ENCODE data around the gene KIF1B.

The KIF1B gene

DNA sequence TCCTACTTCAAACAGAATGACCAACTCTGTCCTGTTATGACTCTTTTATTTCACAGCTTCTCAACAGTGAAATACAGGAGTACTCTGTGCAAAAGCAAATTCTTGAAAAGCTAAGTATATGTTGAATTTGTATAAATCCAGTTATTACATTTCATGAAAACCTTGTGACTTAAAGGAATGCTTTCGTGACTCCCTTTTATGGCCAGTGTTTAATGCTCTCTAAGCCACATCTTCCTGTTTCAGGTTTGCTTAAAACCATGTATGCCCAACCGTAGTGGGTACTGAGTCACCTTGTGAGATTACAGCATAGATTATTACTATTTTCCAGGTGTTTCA, 40.2 kb upstream of the KIF1B start:
- Histone ChIP-seq H2AFZ (no peak overlapping the region), H3K9ac (no peak overlapping the region), H3K9me3 (ENCODE audit: control insufficient read depth, low read length) (no peaks in the 10 kb centered on the region), H3K4me1 (no peaks in the 10 kb centered on the region), H3K4me2 (ENCODE audit: low read length) (no peak overlapping the region), H3K36me3 (ENCODE audit: control insufficient read depth, insufficient read depth, low read length) (no peaks in the 10 kb centered on the region), H3K4me3 (ENCODE audit: low read depth, low read length) (no peak overlapping the region), H3K27me3 (ENCODE audit: control insufficient read depth, insufficient read depth, low read length) (no peaks in the 10 kb centered on the region), H3K79me2 (no peaks in the 10 kb centered on the region), H3K27ac (no peak overlapping the region)
- no peak for TF ChIP-seq CTCF (IDR thresholded peaks at IDR 0.05)

DNA sequence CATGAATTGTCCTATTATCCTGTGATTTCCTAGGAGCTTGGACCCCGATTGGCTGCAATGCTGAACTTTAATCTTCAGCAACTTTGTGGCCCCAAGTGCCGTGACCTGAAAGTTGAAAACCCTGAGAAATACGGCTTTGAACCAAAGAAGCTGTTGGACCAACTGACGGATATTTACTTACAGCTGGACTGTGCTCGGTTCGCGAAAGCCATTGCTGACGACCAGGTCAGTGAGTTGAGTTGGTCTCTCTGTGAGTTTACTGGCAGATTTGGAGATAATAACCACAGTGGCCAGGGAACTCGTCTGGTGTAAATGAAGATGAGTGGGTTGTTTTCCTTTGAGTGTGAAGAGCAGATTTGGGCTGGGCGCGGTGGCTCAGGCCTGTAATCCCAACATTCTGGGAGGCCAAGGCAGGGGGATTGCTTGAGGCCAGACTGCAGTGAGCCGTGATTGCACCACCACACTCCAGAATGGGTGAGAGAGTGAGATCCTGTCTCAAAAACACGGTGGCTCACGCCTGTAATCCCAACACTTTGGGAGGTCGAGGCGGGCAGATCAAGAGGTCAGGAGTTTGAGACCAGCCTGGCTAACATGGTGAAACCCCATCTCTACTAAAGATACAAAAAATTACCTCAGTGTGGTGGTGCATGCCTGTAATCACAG, 39.1 kb upstream of the KIF1B start:
- no peak for TF ChIP-seq CTCF (IDR thresholded peaks at IDR 0.05)
- Histone ChIP-seq H3K4me3 (ENCODE audit: low read depth, low read length) (no peak overlapping the region), H3K27ac (no peak overlapping the region), H3K4me2 (ENCODE audit: low read length) (no peak overlapping the region), H3K9ac (no peak overlapping the region), H3K9me3 (ENCODE audit: control insufficient read depth, low read length) (no peaks in the 10 kb centered on the region), H2AFZ (no peak overlapping the region), H3K79me2 (no peaks in the 10 kb centered on the region), H3K36me3 (ENCODE audit: control insufficient read depth, insufficient read depth, low read length) (no peaks in the 10 kb centered on the region), H3K4me1 (no peaks in the 10 kb centered on the region), H3K27me3 (ENCODE audit: control insufficient read depth, insufficient read depth, low read length) (no peaks in the 10 kb centered on the region)

GRCh38 chr1:10171995-10172669, 38.2 kb upstream of the KIF1B start:
- Histone ChIP-seq H3K4me2 (ENCODE audit: low read length) (no peak overlapping the region), H2AFZ (no peak overlapping the region), H3K4me1 (no peaks in the 10 kb centered on the region), H3K36me3 (ENCODE audit: control insufficient read depth, insufficient read depth, low read length) (no peaks in the 10 kb centered on the region), H3K27me3 (ENCODE audit: control insufficient read depth, insufficient read depth, low read length) (no peaks in the 10 kb centered on the region), H3K4me3 (ENCODE audit: low read depth, low read length) (no peak overlapping the region), H3K9me3 (ENCODE audit: control insufficient read depth, low read length) (no peaks in the 10 kb centered on the region), H3K79me2 (no peaks in the 10 kb centered on the region), H3K27ac (no peak overlapping the region), H3K9ac (no peak overlapping the region)
- no peak for TF ChIP-seq CTCF (IDR thresholded peaks at IDR 0.05)

- no peaks in the 10 kb centered on the region for H3K79me2 ChIP-seq
- no peaks in the 10 kb centered on the region for H3K9me3 ChIP-seq (ENCODE audit: control insufficient read depth, low read length)
- H3K4me1 ChIP-seq: no peaks in the 10 kb centered on the region
- no peak overlapping the region for H2AFZ ChIP-seq
- no peaks in the 10 kb centered on the region for H3K27me3 ChIP-seq (ENCODE audit: control insufficient read depth, insufficient read depth, low read length)
- H3K27ac ChIP-seq: no peak overlapping the region
- H3K4me3 ChIP-seq (ENCODE audit: low read depth, low read length): no peak overlapping the region
- no peak for TF ChIP-seq CTCF (IDR thresholded peaks at IDR 0.05)
- H3K9ac ChIP-seq: no peak overlapping the region
- no peak overlapping the region for H3K4me2 ChIP-seq (ENCODE audit: low read length)
- H3K36me3 ChIP-seq (ENCODE audit: control insufficient read depth, insufficient read depth, low read length): no peaks in the 10 kb centered on the region
These were observed 36.8 kb upstream of the KIF1B start for GRCh38 chr1:10173582-10173981.

- no peak overlapping the region for H2AFZ ChIP-seq
- no peaks in the 10 kb centered on the region for H3K4me1 ChIP-seq
These were observed 32.5 kb upstream of the KIF1B start for GRCh38 chr1:10177876-10178275.

More at GRCh38 chr1:10177876-10178275, 32.5 kb upstream of the KIF1B start:
- H3K79me2 ChIP-seq: no peaks in the 10 kb centered on the region
- no peaks in the 10 kb centered on the region for H3K36me3 ChIP-seq (ENCODE audit: control insufficient read depth, insufficient read depth, low read length)
- no peak overlapping the region for H3K4me2 ChIP-seq (ENCODE audit: low read length)
- TF ChIP-seq CTCF (IDR thresholded peaks at IDR 0.05): no peak
- no peaks in the 10 kb centered on the region for H3K9me3 ChIP-seq (ENCODE audit: control insufficient read depth, low read length)
- no peaks in the 10 kb centered on the region for H3K27me3 ChIP-seq (ENCODE audit: control insufficient read depth, insufficient read depth, low read length)
- H3K9ac ChIP-seq: no peak overlapping the region
- no peak overlapping the region for H3K4me3 ChIP-seq (ENCODE audit: low read depth, low read length)
- H3K27ac ChIP-seq: no peak overlapping the region
